GM19023 (cell line): ENCODE results near the gene GADD45GIP1.

Source experiments
- ATAC-seq: cut with Tn5 transposase; IDR thresholded peaks from one replicate; pipeline ENCODE4 v1.9.1; 2021; ENCODE audit warnings: mild to moderate bottlenecking, moderate library complexity; ENCODE audit not compliant: unreplicated experiment

The GADD45GIP1 gene

DNA sequence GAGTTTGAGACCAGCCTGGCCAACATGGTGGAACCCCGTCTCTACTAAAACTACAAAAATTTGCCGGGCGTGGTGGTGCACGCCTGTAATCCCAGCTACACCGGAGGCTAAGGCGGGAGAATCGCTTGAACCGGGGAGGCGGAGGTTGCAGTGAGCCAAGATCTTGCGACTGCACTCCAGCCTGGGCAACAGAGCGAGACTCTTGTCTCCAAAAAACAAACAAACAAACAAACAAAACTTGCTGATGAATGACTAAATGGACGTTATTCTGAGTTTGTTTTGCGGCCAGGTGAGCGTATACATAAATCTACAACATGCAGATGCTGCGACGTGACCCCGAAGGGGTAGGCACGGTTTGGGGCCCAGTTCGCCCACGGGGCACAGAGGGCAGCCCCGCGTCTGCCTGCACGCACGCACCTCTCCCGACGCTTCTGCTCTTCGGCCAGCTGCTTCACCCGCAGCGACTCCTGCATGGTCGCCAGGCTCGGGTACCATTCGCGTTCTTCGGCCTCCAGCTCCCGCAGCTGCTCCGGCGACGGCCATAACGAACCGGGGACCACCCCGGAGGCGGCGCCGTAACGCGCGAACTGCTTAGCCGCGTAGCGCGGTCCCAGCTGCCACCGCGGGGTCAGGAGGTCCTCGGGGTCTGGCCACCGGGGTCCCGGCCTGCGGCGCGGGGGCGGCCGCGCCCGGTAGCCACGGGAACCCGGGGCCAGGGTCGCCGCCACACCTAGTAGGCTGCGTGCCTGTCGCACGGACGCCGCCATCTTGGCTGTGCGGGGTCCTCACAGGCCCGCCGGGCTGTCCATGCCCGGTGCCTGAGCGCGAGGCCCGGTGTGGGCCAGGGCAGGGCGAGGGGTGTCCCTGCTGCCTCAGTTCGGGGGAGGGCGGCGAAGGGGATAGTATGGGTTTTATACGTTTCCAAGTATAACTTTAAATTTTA, at the start of gene GADD45GIP1:
Gene GADD45GIP1, minus strand, starts transcription at position 778 of the 943 bp plus-strand sequence. Its CDS starts 11 bp downstream, at position 767.
- ATAC-seq, result peak; percentile 82

DNA sequence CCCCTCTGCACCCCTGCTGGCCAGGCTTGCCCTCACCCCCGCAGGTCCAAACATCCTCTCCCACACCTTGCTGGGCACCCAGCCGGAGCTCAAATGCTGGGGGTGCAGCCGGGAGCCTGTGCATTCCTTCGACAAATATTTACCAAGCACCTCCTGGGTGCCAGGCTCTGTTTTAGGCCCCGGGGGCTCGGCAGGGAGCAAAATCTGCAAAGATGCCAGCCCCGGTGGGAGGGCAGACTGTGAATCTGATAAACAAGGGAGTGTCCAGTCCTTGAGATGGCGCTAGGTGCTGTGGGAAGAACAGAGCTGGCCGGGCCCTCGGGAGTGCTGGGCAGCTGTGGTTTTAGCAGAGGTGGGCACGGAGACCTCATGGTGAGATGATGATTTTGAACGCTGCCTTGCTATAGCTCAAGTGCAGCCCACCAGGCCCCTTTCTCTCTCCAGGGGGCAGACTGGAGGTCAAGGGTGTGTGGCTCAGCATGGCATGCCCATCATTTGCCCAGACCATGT, 48.9 kb upstream of the GADD45GIP1 start:
- ATAC-seq, result no peak

DNA sequence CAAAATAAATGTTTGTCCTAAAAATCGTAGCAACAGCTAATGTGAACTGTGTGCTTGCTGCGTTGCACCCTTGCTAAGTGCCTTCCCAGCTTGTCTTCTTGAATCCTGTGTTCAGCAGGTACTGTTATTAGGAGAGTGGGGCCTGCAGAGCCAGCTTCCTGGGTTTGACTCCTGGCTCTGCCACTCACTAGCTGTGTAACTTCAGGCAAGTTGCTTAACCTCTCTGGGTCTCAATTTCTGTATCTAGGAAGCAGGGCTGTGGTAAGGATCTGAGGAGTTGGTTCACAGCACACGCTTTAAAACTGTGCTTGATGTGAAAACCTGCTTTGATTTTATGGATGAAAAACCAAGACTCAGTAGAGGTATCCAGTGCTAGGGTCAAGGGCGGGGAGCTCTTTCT, 48.2 kb upstream of the GADD45GIP1 start:
- ATAC-seq, result no peak

GRCh38 chr19:13004273-13004672, 47.2 kb upstream of the GADD45GIP1 start:
- no peak for ATAC-seq

GRCh38 chr19:13003081-13003480, 46.1 kb upstream of the GADD45GIP1 start:
- ATAC-seq, result no peak

DNA sequence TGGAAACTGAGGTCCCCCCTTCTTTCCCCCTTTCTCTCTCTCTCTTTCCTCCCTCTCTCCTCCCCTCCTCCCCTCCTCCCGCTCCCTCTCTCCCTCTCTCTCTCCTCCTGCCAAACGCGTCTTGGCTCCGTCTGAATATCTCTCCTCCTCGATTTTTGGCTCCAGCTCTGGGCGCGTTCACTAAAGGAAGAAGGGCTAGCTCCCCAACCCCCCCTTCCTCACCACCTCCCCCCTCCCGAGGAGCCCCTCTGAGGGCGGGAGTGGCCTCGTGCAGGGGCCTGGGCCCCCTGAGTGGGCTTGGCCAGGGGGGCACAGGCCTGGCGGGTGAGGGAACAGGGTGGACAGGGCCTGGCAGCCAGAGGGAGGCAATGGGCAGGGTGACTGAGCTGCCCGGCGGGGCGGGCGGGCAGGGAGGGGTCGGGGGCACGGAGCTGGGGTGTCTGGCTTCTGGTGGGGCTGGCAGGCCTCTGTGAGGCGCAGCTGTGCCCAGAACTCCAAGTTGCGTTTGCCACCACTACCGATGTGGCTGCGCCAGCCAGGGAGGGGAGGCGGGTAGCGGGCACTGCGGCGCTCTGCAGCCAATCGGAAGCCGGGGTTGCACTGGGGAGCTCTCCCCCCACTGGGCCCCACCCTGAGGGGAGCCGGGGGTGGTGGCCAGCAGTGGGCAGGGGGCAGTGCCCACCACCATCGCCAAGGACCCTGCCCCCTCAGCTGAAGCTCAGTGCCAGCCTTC, 45.3 kb upstream of the GADD45GIP1 start:
- ATAC-seq, result no peak

DNA sequence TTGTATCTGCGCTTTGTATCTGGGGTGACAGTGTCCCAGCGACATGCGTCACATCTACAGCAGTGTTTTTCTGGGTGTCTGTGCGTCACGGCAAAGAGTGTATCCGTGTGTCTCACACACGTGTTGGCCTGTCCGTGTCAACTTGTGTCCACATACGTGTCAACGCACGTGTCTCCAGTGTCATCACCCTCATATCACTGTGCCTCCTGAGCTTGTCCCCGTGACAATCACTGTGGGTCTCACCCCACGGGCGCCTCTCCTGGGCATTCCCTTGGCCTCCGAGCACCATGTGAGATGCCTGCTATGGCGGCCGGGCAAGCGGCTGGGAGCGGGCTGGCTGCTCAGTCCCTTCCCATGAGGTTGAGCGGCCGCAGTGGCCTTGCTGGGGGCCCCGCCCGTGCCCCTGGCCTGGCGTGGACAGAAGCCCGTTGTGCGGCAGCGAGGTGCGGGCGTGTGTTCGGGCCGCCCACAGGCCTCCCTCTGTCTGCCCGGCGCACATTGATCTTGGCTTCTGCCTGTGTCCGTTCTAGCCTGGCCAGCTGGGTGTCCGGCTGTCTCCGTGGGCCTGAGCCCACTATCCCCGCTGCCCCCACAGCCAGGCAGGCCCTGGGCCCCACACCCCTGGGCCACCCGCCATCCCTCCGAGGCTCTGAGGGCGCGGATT, 44.6 kb upstream of the GADD45GIP1 start:
- no peak for ATAC-seq

- no peak for ATAC-seq
Measured at GRCh38 chr19:13001166-13001501, 44.1 kb upstream of the GADD45GIP1 start.

DNA sequence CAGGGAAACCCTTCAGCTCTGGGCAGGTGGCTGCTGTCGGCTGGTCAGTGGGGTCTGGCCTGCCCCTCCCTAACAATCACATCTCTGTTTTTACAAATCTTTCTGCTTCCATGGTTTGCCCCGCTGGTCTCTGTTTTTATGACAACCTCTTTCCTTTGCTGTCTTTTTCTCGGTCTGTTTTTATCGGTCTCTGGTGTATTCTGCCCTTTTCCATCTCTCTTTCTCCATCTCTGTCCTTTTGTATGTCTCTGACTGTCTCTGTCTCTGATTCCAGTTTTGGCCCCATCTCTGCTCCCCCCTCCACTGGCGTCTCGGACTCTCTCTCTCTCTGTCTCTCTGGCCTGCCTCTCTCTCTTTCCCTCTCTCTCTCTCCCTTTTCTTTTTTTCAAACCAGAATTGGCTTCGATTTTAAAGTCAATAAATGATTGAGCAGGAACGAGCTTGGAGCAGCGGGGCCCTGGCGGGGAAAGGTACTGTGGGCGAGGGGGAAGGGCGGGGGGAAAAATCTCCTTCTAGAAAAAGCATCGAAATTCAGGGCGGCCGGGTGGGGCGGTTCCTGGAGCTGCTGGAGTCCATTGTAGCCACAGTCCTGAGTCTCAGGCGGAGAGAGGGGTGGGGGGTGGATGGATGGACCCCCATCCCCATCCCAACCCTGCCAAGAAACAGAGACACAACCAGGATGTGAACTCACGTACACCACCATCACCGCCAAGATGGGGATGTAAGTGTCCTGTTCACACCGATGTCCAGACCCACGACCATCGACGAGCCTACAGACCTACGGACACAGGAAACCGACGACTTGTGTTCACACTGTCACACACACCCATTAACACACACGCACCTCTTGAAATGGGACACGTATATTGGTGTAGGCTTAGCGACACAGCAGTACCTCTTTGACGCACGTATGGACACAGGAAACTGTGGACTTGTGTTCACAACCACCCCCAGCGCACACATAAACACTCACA, 41.2 kb upstream of the GADD45GIP1 start:
- ATAC-seq, result no peak

DNA sequence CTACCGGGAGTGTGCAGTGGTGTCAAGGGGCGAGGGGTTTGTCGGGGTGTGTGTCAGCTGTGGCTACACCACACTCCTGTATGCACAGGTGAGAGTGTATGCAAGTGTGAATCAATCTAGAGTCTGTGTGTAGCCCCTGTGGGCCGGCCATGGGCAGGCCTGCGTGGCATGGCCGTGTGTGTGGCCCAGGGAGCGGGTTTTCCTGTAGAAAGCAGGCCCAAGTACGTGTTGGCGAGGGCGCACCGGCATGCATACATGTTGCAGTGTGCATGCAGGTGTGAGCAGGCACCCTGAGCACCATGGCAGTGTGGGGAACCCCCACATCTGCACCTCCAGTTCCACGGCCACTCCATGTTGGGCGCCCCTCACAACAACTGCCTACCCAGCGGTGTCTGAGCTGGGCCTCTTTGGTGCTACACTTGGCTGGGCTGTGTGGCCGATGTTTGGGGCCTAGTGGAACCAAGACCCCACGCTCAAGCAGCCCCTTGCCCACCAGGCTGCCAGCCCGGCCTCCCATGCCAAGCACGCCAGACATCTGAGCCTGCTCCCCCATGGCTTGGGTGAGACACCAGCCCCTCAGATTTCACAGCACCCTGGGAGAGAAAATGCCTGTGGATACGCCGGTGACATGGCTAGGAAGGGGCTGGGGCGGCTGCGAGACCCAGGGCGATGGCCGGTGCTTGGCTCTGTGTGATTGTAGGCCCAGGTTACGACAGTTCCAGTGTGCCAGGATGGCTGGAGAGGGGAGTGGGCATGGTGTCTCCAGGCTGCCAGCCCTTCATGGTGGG, 40.4 kb upstream of the GADD45GIP1 start:
- ATAC-seq, result no peak

GRCh38 chr19:12996406-12997094, 39.5 kb upstream of the GADD45GIP1 start:
- no peak for ATAC-seq

- ATAC-seq, result no peak
Measured at GRCh38 chr19:12995596-12996405, 38.8 kb upstream of the GADD45GIP1 start.

- ATAC-seq, result no peak
Measured at GRCh38 chr19:12994701-12995595, 37.9 kb upstream of the GADD45GIP1 start, which contains the start of gene NFIX. Gene NFIX, plus strand, starts transcription at chr19:12995475. Its CDS starts 363 bp downstream, at chr19:12995838.

DNA sequence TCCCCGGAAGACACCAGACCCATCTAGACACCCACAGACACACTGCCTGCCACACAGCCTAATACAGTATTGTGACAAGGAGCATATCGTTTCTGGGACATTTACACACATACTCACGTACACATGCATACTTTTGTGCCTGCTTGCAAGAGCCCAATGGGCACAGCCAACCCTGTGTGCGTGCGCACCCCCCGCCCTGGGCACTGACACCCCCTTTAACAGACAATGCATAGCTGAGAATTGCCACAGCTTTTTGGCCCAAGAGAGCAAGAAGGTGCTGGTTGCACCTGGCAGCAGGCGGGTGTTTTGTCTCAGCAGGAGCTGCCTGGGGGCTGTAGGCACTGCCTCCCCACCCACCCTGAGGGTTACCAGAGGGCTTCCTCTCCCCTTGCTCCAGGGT, 36.5 kb upstream of the GADD45GIP1 start:
- ATAC-seq, result no peak

DNA sequence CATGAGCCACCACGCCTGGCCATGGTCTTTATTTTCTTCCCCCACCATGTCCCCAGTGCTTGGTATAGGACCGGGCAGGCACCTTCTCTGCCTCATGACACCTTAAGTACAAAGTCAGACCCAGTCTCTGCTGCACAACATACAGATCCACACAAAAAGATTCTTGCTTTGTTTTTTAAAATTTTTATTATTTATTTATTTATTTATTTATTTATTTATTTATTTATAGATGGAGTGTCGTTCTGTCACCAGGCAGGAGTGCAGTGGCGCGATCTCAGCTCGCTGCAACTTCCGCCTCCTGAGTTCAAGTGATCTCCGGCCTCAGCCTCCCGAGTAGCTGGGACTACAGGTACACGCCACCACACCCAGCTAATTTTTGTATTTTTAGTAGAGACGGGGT, 35.7 kb upstream of the GADD45GIP1 start:
- no peak for ATAC-seq

DNA sequence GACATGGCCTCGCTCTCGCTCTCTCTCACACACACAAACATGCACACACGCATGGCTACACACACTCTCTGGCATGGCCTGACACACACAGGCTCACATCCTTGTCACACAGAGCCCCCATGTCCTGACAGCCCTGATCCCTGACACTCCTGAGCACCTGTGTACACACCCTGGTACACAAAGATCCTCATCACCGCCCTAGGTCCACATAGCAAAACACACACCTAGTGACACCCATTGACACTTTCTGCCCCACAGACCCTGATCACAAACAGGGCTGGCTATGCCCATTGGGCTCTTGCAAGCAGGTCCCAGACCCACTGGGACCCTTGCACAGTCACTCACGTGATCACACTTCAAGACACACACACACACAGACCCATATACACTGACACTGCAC, 34.3 kb upstream of the GADD45GIP1 start:
- ATAC-seq, result no peak

- ATAC-seq, result no peak
Measured at GRCh38 chr19:12990853-12991252, 33.8 kb upstream of the GADD45GIP1 start.
